Small intestine (tissue), 7 donors: ENCODE results near the gene CDK11A. TPM values are rescaled to one million over a fixed set of nuclear protein-coding genes. Genes with fewer than 3 reads are reported as not detected.

Source experiments
- DNase-seq, 2 donors: peaks; one replicate each; pipeline versions ENCODE4 v3.0.0 to v3.0.0-alpha.2; 2013
- FAIRE-seq: peaks from 2 replicates; lab custom pipeline; 2012; peaks lifted over from hg19 to GRCh38; lab: Jason Lieb, UNC
- H3K27ac ChIP-seq, 3 donors: one replicate each; pipeline ENCODE4 v1.5.1; 2013; ENCODE audit warnings: low read length in 2 of 3, mild to moderate bottlenecking in 2 of 3, control low read depth in 1 of 3, inconsistent platforms in 1 of 3, low read depth in 1 of 3, moderate library complexity in 1 of 3
- H3K27me3 ChIP-seq, 3 donors: one replicate each; pipeline ENCODE4 v1.6.1; 2013; ENCODE audit warnings: low read length in 3 of 3, inconsistent platforms in 1 of 3; ENCODE audit not compliant: control insufficient read depth in 3 of 3, insufficient read depth in 3 of 3
- H3K36me3 ChIP-seq, 3 donors: one replicate each; pipeline ENCODE4 v1.6.1; 2013; ENCODE audit warnings: low read length in 3 of 3, inconsistent platforms in 1 of 3, low read depth in 1 of 3, mild to moderate bottlenecking in 1 of 3, moderate library complexity in 1 of 3; ENCODE audit not compliant: control insufficient read depth in 3 of 3, insufficient read depth in 2 of 3
- H3K4me1 ChIP-seq, 3 donors: one replicate each; pipeline ENCODE4 v1.6.1; 2013; ENCODE audit warnings: low read length in 2 of 3, inconsistent platforms in 1 of 3, low read depth in 1 of 3, mild to moderate bottlenecking in 1 of 3, moderate library complexity in 1 of 3; ENCODE audit not compliant: control insufficient read depth in 3 of 3, insufficient read depth in 2 of 3
- H3K4me3 ChIP-seq, 3 donors: one replicate each; pipeline ENCODE4 v1.5.1; 2013; ENCODE audit warnings: low read length in 3 of 3, control low read depth in 1 of 3, inconsistent platforms in 1 of 3, low read depth in 1 of 3, mild to moderate bottlenecking in 1 of 3, moderate library complexity in 1 of 3
- H3K9me3 ChIP-seq, 2 donors: one replicate each; pipeline ENCODE4 v1.6.1; 2013; ENCODE audit warnings: low read depth in 1 of 2, low read length in 1 of 2; ENCODE audit not compliant: control insufficient read depth in 2 of 2, insufficient read depth in 1 of 2
- WGBS, 3 donors: extraction: QIAGEN DNeasy Blood & Tissue Kit; methylation state at CpG; one replicate each; pipeline ENCODE4 v1.1.7; 2013; 5-methylcytosine and 5-hydroxymethylcytosine counted together
- polyA plus RNA-seq, 4 donors: library from polyadenylated mRNA; stranded (reverse) in 3 of 4; unstranded in 1 of 4; fragments of 200-250 nt in 3 of 4; fragments of 120-200 nt in 1 of 4; gene quantifications; one replicate each; pipeline versions ENCODE4 v1.2.1 to v1.2.3, GENCODE V29; 2013
- donor health status: healthy with polysubstance abuse.
- donor health status: control.
- donor health status: control.
- donor health status: Bipolar disorder and iron deficiency.
- donor health status: healthy.

CDK11A gene
- polyA plus RNA-seq, 4 donors = 17.3 to 232 (median 48.4) TPM

- Histone ChIP-seq H3K4me1 (peaks cover 4 to 8% (median 6%) of the 10 kb centered on the region in 3 donors), H3K27ac (no peak overlapping the region), H3K4me3 (no peak overlapping the region), H3K27me3 (no peaks in the 10 kb centered on the region), H3K9me3 (no peaks in the 10 kb centered on the region), H3K36me3 (peaks cover 1 to 91% (median 6%) of the 10 kb centered on the region in 3 donors)
- FAIRE-seq (no peak), DNase-seq (no peak)
- WGBS, 3 donors = 96 to 97% (median 96%) methylated on average over 23 of the region's 23 CpGs
Measured at GRCh38 chr1:1761504-1762376, 37.6 kb upstream of the CDK11A start.

GRCh38 chr1:1760715-1761114 is 36.6 kb upstream of the CDK11A start:
- DNase-seq = no peak
- H3K27me3 ChIP-seq = no peaks in the 10 kb centered on the region
- no peak overlapping the region for H3K27ac ChIP-seq
- WGBS, 3 donors = 82 to 90% (median 87%) methylated on average over 10 of the region's 10 CpGs
- peaks cover 1 to 95% (median 6%) of the 10 kb centered on the region in 3 donors for H3K36me3 ChIP-seq
- peaks cover 4 to 8% (median 6%) of the 10 kb centered on the region in 3 donors for H3K4me1 ChIP-seq
- no peak for FAIRE-seq
- no peak overlapping the region for H3K4me3 ChIP-seq
- no peaks in the 10 kb centered on the region for H3K9me3 ChIP-seq

- H3K4me1 ChIP-seq = peaks cover 4 to 8% (median 6%) of the 10 kb centered on the region in 3 donors
- H3K9me3 ChIP-seq = no peaks in the 10 kb centered on the region
- H3K36me3 ChIP-seq = peaks cover 1 to 95% (median 3%) of the 10 kb centered on the region in 3 donors
- WGBS, 3 donors = 95 to 97% (median 96%) methylated on average over 20 of the region's 20 CpGs
- FAIRE-seq = no peak
- H3K27ac ChIP-seq = no peak overlapping the region
- no peaks in the 10 kb centered on the region for H3K27me3 ChIP-seq
- DNase-seq = no peak
- H3K4me3 ChIP-seq = no peak overlapping the region
Measured at GRCh38 chr1:1760345-1760650, 36.1 kb upstream of the CDK11A start.

- H3K4me1 ChIP-seq = peaks cover 4 to 8% (median 6%) of the 10 kb centered on the region in 3 donors
- H3K36me3 ChIP-seq = peaks cover 1 to 96% (median 6%) of the 10 kb centered on the region in 3 donors
- no peaks in the 10 kb centered on the region for H3K9me3 ChIP-seq
- peak overlapping the region; percentile 39 to 87 (median 86) for H3K27ac ChIP-seq
- peak in 1 of 2 donors; percentile 62 for DNase-seq
- no peak overlapping the region for H3K4me3 ChIP-seq
- WGBS, 3 donors = 54 to 76% (median 75%) methylated on average over 35 to 37 of the region's 37 CpGs
- no peak for FAIRE-seq
- no peaks in the 10 kb centered on the region for H3K27me3 ChIP-seq
Measured at GRCh38 chr1:1759456-1760344, 35.5 kb upstream of the CDK11A start.

- 24 to 57% (median 38%) methylated on average over 32 to 34 of the region's 34 CpGs for WGBS, 3 donors
- FAIRE-seq (no peak), DNase-seq (peak; percentile 46 to 94)
- no peak overlapping the region for H3K4me3 ChIP-seq
- peaks cover 4 to 8% (median 6%) of the 10 kb centered on the region in 3 donors for H3K4me1 ChIP-seq
- peaks cover 4 to 96% (median 6%) of the 10 kb centered on the region in 3 donors for H3K36me3 ChIP-seq
- no peaks in the 10 kb centered on the region for H3K27me3 ChIP-seq
- peak overlapping the region; percentile 39 to 87 (median 86) for H3K27ac ChIP-seq
- H3K9me3 ChIP-seq = no peaks in the 10 kb centered on the region
Measured at GRCh38 chr1:1758692-1759455, 34.7 kb upstream of the CDK11A start.

- peak overlapping the region; percentile 39 to 87 (median 86) for H3K27ac ChIP-seq
- WGBS, 3 donors = 65 to 86% (median 72%) methylated on average over 27 of the region's 27 CpGs
- peaks cover 4 to 8% (median 6%) of the 10 kb centered on the region in 3 donors for H3K4me1 ChIP-seq
- peaks cover 6 to 99% (median 8%) of the 10 kb centered on the region in 3 donors for H3K36me3 ChIP-seq
- peak overlapping the region in 1 of 3 donors; percentile 21 for H3K4me3 ChIP-seq
- DNase-seq = no peak
- FAIRE-seq = no peak
- no peaks in the 10 kb centered on the region for H3K27me3 ChIP-seq
- no peaks in the 10 kb centered on the region for H3K9me3 ChIP-seq
Measured at GRCh38 chr1:1758059-1758621, 34.0 kb upstream of the CDK11A start.

GRCh38 chr1:1757422-1758058 is 33.4 kb upstream of the CDK11A start:
- no peak for FAIRE-seq
- Histone ChIP-seq H3K9me3 (no peaks in the 10 kb centered on the region), H3K4me3 (peak overlapping the region in 1 of 3 donors; percentile 21), H3K4me1 (peaks cover 4 to 8% (median 6%) of the 10 kb centered on the region in 3 donors), H3K27ac (peak overlapping the region in 2 of 3 donors; percentile 86 to 87), H3K27me3 (no peaks in the 10 kb centered on the region), H3K36me3 (peaks cover 3 to 99% (median 12%) of the 10 kb centered on the region in 3 donors)
- DNase-seq = no peak
- 68 to 81% (median 76%) methylated on average over 25 of the region's 25 CpGs for WGBS, 3 donors
